IPS-20b (cell line): ENCODE results near the gene S100Z.
"Not testable (repeated sequence)": the region's sequence is repeated elsewhere in the genome, so short reads cannot be mapped to it uniquely, and the experiment has no call there.

Experiments
- H3K27ac ChIP-seq: one replicate; pipeline ENCODE4 v1.5.1; 2013; ENCODE audit warnings: low read length
- H3K27me3 ChIP-seq: 2 replicates; pipeline ENCODE4 v1.6.1; 2013; ENCODE audit warnings: mild to moderate bottlenecking, low read length, inconsistent platforms; ENCODE audit not compliant: insufficient read depth
- H3K36me3 ChIP-seq: 2 replicates; pipeline ENCODE4 v1.6.1; 2013; ENCODE audit warnings: low read depth, mild to moderate bottlenecking, inconsistent platforms, low read length, moderate library complexity; ENCODE audit not compliant: insufficient read depth
- H3K4me1 ChIP-seq: 2 replicates; pipeline ENCODE4 v1.6.1; 2013; ENCODE audit warnings: mild to moderate bottlenecking, control low read depth, inconsistent platforms, low read length, moderate library complexity; ENCODE audit not compliant: insufficient read depth
- H3K4me3 ChIP-seq: 2 replicates; pipeline ENCODE4 v1.5.1; 2013; ENCODE audit warnings: mild to moderate bottlenecking, low read length, inconsistent platforms
- H3K9ac ChIP-seq: 2 replicates; pipeline ENCODE4 v1.6.1; 2013; ENCODE audit warnings: low read depth, mild to moderate bottlenecking, inconsistent platforms, low read length, moderate library complexity
- H3K9me3 ChIP-seq: 2 replicates; pipeline ENCODE4 v1.6.1; 2013; ENCODE audit warnings: mild to moderate bottlenecking, low read depth, low read length, inconsistent platforms; ENCODE audit not compliant: insufficient read depth

The S100Z gene

GRCh38 chr5:76896196-76896595 is 46.4 kb downstream of the S100Z start:
- Histone ChIP-seq H3K4me1 (no peaks in the 10 kb centered on the region), H3K27me3 (no peaks in the 10 kb centered on the region), H3K36me3 (no peaks in the 10 kb centered on the region), H3K9ac (no peak overlapping the region), H3K4me3 (no peak overlapping the region), H3K9me3 (no peaks in the 10 kb centered on the region), H3K27ac (no peak overlapping the region)

- Histone ChIP-seq H3K27ac (no peak overlapping the region), H3K9ac (no peak overlapping the region)
These were observed 51.7 kb downstream of the S100Z start for GRCh38 chr5:76901522-76901921.

GRCh38 chr5:76908166-76908565 is 58.4 kb downstream of the S100Z start:
- Histone ChIP-seq H3K9me3 (no peaks in the 10 kb centered on the region), H3K4me1 (no peaks in the 10 kb centered on the region), H3K4me3 (no peak overlapping the region), H3K27ac (no peak overlapping the region), H3K36me3 (no peaks in the 10 kb centered on the region), H3K9ac (no peak overlapping the region), H3K27me3 (no peaks in the 10 kb centered on the region)

More at GRCh38 chr5:76901522-76901921, 51.7 kb downstream of the S100Z start:
- H3K27me3 ChIP-seq = no peaks in the 10 kb centered on the region
- H3K4me1 ChIP-seq = no peaks in the 10 kb centered on the region
- no peak overlapping the region for H3K4me3 ChIP-seq
- no peaks in the 10 kb centered on the region for H3K36me3 ChIP-seq
- H3K9me3 ChIP-seq = no peaks in the 10 kb centered on the region

- H3K9ac ChIP-seq, H3K27me3 ChIP-seq, H3K9me3 ChIP-seq, H3K36me3 ChIP-seq, H3K27ac ChIP-seq, H3K4me3 ChIP-seq, H3K4me1 ChIP-seq: not testable (repeated sequence)
These were observed 60.6 kb downstream of the S100Z start for GRCh38 chr5:76910344-76910933.

GRCh38 chr5:76914671-76915070 is 64.9 kb downstream of the S100Z start:
- H3K9me3 ChIP-seq, H3K27ac ChIP-seq, H3K4me3 ChIP-seq, H3K9ac ChIP-seq, H3K27me3 ChIP-seq, H3K4me1 ChIP-seq, H3K36me3 ChIP-seq: not testable (repeated sequence)

- peaks cover 3% of the 10 kb centered on the region; the same call in 1 of the 2 replicates for H3K9me3 ChIP-seq
- no peak overlapping the region for H3K4me3 ChIP-seq
- no peaks in the 10 kb centered on the region for H3K36me3 ChIP-seq
- no peak overlapping the region for H3K27ac ChIP-seq
- no peaks in the 10 kb centered on the region for H3K27me3 ChIP-seq
- H3K4me1 ChIP-seq = peaks cover 3% of the 10 kb centered on the region
- no peak overlapping the region for H3K9ac ChIP-seq
These were observed 68.7 kb downstream of the S100Z start for GRCh38 chr5:76918539-76918938.

- H3K4me3 ChIP-seq = no peak overlapping the region
- H3K27me3 ChIP-seq = no peaks in the 10 kb centered on the region
- H3K36me3 ChIP-seq = no peaks in the 10 kb centered on the region
These were observed 70.7 kb downstream of the S100Z start for GRCh38 chr5:76920491-76920890.

GRCh38 chr5:76926329-76927105 is 76.7 kb downstream of the S100Z start:
- H3K27me3 ChIP-seq = no peaks in the 10 kb centered on the region
- H3K36me3 ChIP-seq = no peaks in the 10 kb centered on the region
- no peak overlapping the region for H3K27ac ChIP-seq
- no peak overlapping the region for H3K9ac ChIP-seq
- H3K9me3 ChIP-seq = no peaks in the 10 kb centered on the region
- H3K4me3 ChIP-seq = no peak overlapping the region
- H3K4me1 ChIP-seq = peaks cover 10% of the 10 kb centered on the region

More at GRCh38 chr5:76920491-76920890, 70.7 kb downstream of the S100Z start:
- Histone ChIP-seq H3K9me3 (no peaks in the 10 kb centered on the region), H3K27ac (no peak overlapping the region), H3K9ac (no peak overlapping the region), H3K4me1 (peaks cover 3% of the 10 kb centered on the region)

- H3K36me3 ChIP-seq = no peaks in the 10 kb centered on the region
- H3K4me1 ChIP-seq = peaks cover 10% of the 10 kb centered on the region
- no peaks in the 10 kb centered on the region for H3K27me3 ChIP-seq
- no peak overlapping the region for H3K27ac ChIP-seq
- H3K9me3 ChIP-seq = no peaks in the 10 kb centered on the region
- no peak overlapping the region for H3K4me3 ChIP-seq
- H3K9ac ChIP-seq = no peak overlapping the region
These were observed 78.1 kb downstream of the S100Z start for GRCh38 chr5:76927961-76928360.

GRCh38 chr5:76930083-76930482 is 80.3 kb downstream of the S100Z start:
- H3K27ac ChIP-seq = no peak overlapping the region
- H3K9ac ChIP-seq = no peak overlapping the region
- peaks cover 7% of the 10 kb centered on the region; the same call in 1 of the 2 replicates for H3K4me1 ChIP-seq
- H3K27me3 ChIP-seq = no peaks in the 10 kb centered on the region
- H3K4me3 ChIP-seq = no peak overlapping the region
- no peaks in the 10 kb centered on the region for H3K36me3 ChIP-seq
- H3K9me3 ChIP-seq = no peaks in the 10 kb centered on the region

- no peak overlapping the region for H3K27ac ChIP-seq
- no peak overlapping the region for H3K9ac ChIP-seq
- no peak overlapping the region for H3K4me3 ChIP-seq
- H3K36me3 ChIP-seq = no peaks in the 10 kb centered on the region
- H3K27me3 ChIP-seq = no peaks in the 10 kb centered on the region
- H3K4me1 ChIP-seq = no peaks in the 10 kb centered on the region
- H3K9me3 ChIP-seq = no peaks in the 10 kb centered on the region
These were observed 88.4 kb downstream of the S100Z start for GRCh38 chr5:76938177-76938576.

- Histone ChIP-seq H3K4me1 (no peaks in the 10 kb centered on the region), H3K27ac (no peak overlapping the region), H3K27me3 (no peaks in the 10 kb centered on the region), H3K36me3 (no peaks in the 10 kb centered on the region), H3K9me3 (no peaks in the 10 kb centered on the region), H3K4me3 (no peak overlapping the region), H3K9ac (no peak overlapping the region)
These were observed 91.2 kb downstream of the S100Z start for GRCh38 chr5:76941000-76941399.
